GM10847 (cell line): ENCODE measurements around the gene TDRD3.

Experiments used
- POLR2A ChIP-seq: IDR thresholded peaks from 2 replicates; pipeline ENCODE4 v1.6.1; 2011; ENCODE audit not compliant: insufficient read length; ENCODE audit errors: extremely low read depth

The TDRD3 gene

GRCh38 chr13:60425332-60425731, 28.3 kb downstream of the TDRD3 start:
- TF ChIP-seq POLR2A = no peak

GRCh38 chr13:60426075-60426474, 29.1 kb downstream of the TDRD3 start:
- no peak for TF ChIP-seq POLR2A

GRCh38 chr13:60427285-60427684, 30.3 kb downstream of the TDRD3 start:
- TF ChIP-seq POLR2A = no peak

- TF ChIP-seq POLR2A = no peak
Measured at GRCh38 chr13:60431108-60431700, 34.2 kb downstream of the TDRD3 start.

- no peak for TF ChIP-seq POLR2A
Measured at GRCh38 chr13:60433505-60433904, 36.5 kb downstream of the TDRD3 start.

- TF ChIP-seq POLR2A = no peak
Measured at GRCh38 chr13:60435762-60436374, 38.8 kb downstream of the TDRD3 start.

GRCh38 chr13:60439201-60439600, 42.2 kb downstream of the TDRD3 start:
- TF ChIP-seq POLR2A = no peak

- no peak for TF ChIP-seq POLR2A
Measured at GRCh38 chr13:60441761-60442160, 44.7 kb downstream of the TDRD3 start.

- TF ChIP-seq POLR2A = no peak
Measured at GRCh38 chr13:60448907-60449510, 52.0 kb downstream of the TDRD3 start.

GRCh38 chr13:60453490-60453889, 56.5 kb downstream of the TDRD3 start:
- TF ChIP-seq POLR2A = no peak

GRCh38 chr13:60454425-60454824, 57.4 kb downstream of the TDRD3 start:
- TF ChIP-seq POLR2A = no peak

- no peak for TF ChIP-seq POLR2A
Measured at GRCh38 chr13:60463787-60464186, 66.8 kb downstream of the TDRD3 start.

GRCh38 chr13:60467098-60467497, 70.1 kb downstream of the TDRD3 start:
- no peak for TF ChIP-seq POLR2A

- no peak for TF ChIP-seq POLR2A
Measured at GRCh38 chr13:60479273-60479672, 82.3 kb downstream of the TDRD3 start.

GRCh38 chr13:60482012-60482411, 85.0 kb downstream of the TDRD3 start:
- no peak for TF ChIP-seq POLR2A

- TF ChIP-seq POLR2A = no peak
Measured at GRCh38 chr13:60484865-60485264, 87.8 kb downstream of the TDRD3 start.

GRCh38 chr13:60491531-60491930, 94.5 kb downstream of the TDRD3 start:
- TF ChIP-seq POLR2A = no peak

- no peak for TF ChIP-seq POLR2A
Measured at GRCh38 chr13:60492187-60492586, 95.2 kb downstream of the TDRD3 start.

GRCh38 chr13:60494296-60494695, 97.3 kb downstream of the TDRD3 start:
- TF ChIP-seq POLR2A = no peak
